ENCODE results near the gene DCAF7.

The DCAF7 gene

GRCh38 chr17:63516910-63517824, 33.1 kb upstream of the DCAF7 start:
- ChIA-PET POLR2A (no interaction called here), CTCF (no interaction called here)
- no peak for TF ChIP-seq ARNT (IDR thresholded peaks at IDR 0.05)
- no peak for TF ChIP-seq L3MBTL2 (conservative IDR thresholded peaks at IDR 0.05)
- no peak for DNase-seq (ENCODE audit: extremely low spot score)

- no peak for TF ChIP-seq HDGF (IDR thresholded peaks at IDR 0.05; ENCODE audit: borderline replicate concordance)
- no peak for TF ChIP-seq SUZ12 (IDR thresholded peaks at IDR 0.05)
- no peak for TF ChIP-seq FOXA1 (IDR thresholded peaks at IDR 0.05)
- TF ChIP-seq TARDBP (IDR thresholded peaks at IDR 0.05): no peak
- no peak for TF ChIP-seq BHLHE40 (IDR thresholded peaks at IDR 0.05; ENCODE audit: borderline replicate concordance)
- TF ChIP-seq ZNF384 (IDR thresholded peaks at IDR 0.05): no peak
- TF ChIP-seq L3MBTL2 (conservative IDR thresholded peaks at IDR 0.05): no peak
- TF ChIP-seq SP1 (IDR thresholded peaks at IDR 0.05): no peak
- ChIA-PET CTCF (no interaction called here), POLR2A (no interaction called here)
- no peak for DNase-seq (ENCODE audit: extremely low spot score)
These were observed 32.3 kb upstream of the DCAF7 start for GRCh38 chr17:63517825-63518534.

GRCh38 chr17:63519116-63519881, 31.0 kb upstream of the DCAF7 start:
- no peak for TF ChIP-seq SUZ12 (IDR thresholded peaks at IDR 0.05)
- no peak for TF ChIP-seq FOXK2 (IDR thresholded peaks at IDR 0.05)
- TF ChIP-seq FOXA1 (IDR thresholded peaks at IDR 0.05): no peak
- TF ChIP-seq FOXM1 (IDR thresholded peaks at IDR 0.05; ENCODE audit: borderline replicate concordance): no peak
- no peak for TF ChIP-seq NFRKB (IDR thresholded peaks at IDR 0.05)
- no peak for TF ChIP-seq L3MBTL2 (conservative IDR thresholded peaks at IDR 0.05)
- TF ChIP-seq ZNF384 (IDR thresholded peaks at IDR 0.05): no peak
- no peak for TF ChIP-seq HDGF (IDR thresholded peaks at IDR 0.05; ENCODE audit: borderline replicate concordance)
- no peak for TF ChIP-seq SP1 (IDR thresholded peaks at IDR 0.05)
- no peak for TF ChIP-seq LEF1 (IDR thresholded peaks at IDR 0.05; ENCODE audit: borderline replicate concordance)
- no peak for TF ChIP-seq ARNT (IDR thresholded peaks at IDR 0.05)
- no peak for TF ChIP-seq TARDBP (IDR thresholded peaks at IDR 0.05)
- CTCF ChIA-PET: no interaction called here
- POLR2A ChIA-PET: interaction anchor here (1.7 kb wide), 1 partner anchor 32 kb away, joined by 4 read pairs; the partner anchor contains the start of gene DCAF7
- DNase-seq (ENCODE audit: extremely low spot score): no peak

- ChIA-PET CTCF (interaction anchor here (1.0 kb wide), 1 partner anchor 42 kb away, joined by 3 read pairs; no protein-coding TSS in a partner anchor), POLR2A (interaction anchor here (1.7 kb wide), 1 partner anchor 31 kb away, joined by 4 read pairs; the partner anchor contains the start of gene DCAF7)
- no peak for DNase-seq (ENCODE audit: extremely low spot score)
- no peak for TF ChIP-seq L3MBTL2 (conservative IDR thresholded peaks at IDR 0.05)
- TF ChIP-seq FOXK2 (IDR thresholded peaks at IDR 0.05): no peak
- TF ChIP-seq FOXA1 (IDR thresholded peaks at IDR 0.05): no peak
- TF ChIP-seq PKNOX1 (IDR thresholded peaks at IDR 0.05): no peak
- no peak for TF ChIP-seq FOXM1 (IDR thresholded peaks at IDR 0.05; ENCODE audit: borderline replicate concordance)
- TF ChIP-seq NFRKB (IDR thresholded peaks at IDR 0.05): no peak
- TF ChIP-seq LEF1 (IDR thresholded peaks at IDR 0.05; ENCODE audit: borderline replicate concordance): no peak
These were observed 30.1 kb upstream of the DCAF7 start for GRCh38 chr17:63519972-63520882.

- no peak for TF ChIP-seq FOXA1 (IDR thresholded peaks at IDR 0.05)
- POLR2A ChIA-PET: interaction anchor here (1.3 kb wide), 1 partner anchor 78 kb away, joined by 6 read pairs; the partner anchor contains the start of gene TACO1
- CTCF ChIA-PET: interaction anchor here (0.6 kb wide), 1 partner anchor 32 kb away, joined by 3 read pairs; no protein-coding TSS in a partner anchor
- DNase-seq (ENCODE audit: extremely low spot score): no peak
These were observed 26.9 kb upstream of the DCAF7 start, which contains the start of gene KCNH6 for GRCh38 chr17:63523253-63523855. KCNH6 (plus strand) TSS chr17:63523358; CDS start chr17:63523414, 56 bp downstream.

GRCh38 chr17:63524051-63524450, 26.2 kb upstream of the DCAF7 start:
- no peak for TF ChIP-seq SP1 (IDR thresholded peaks at IDR 0.05)
- no peak for TF ChIP-seq PKNOX1 (IDR thresholded peaks at IDR 0.05)
- CTCF ChIA-PET: no interaction called here
- POLR2A ChIA-PET: no interaction called here
- no peak for DNase-seq (ENCODE audit: extremely low spot score)
